ENCODE measurements around the gene FHOD3. TPM values are rescaled to one million over a fixed set of nuclear protein-coding genes. Genes with fewer than 3 reads are reported as not detected.

The FHOD3 gene
- total RNA-seq, 2 donors from 2014 or later, result 2.8 to 3.1 TPM

DNA sequence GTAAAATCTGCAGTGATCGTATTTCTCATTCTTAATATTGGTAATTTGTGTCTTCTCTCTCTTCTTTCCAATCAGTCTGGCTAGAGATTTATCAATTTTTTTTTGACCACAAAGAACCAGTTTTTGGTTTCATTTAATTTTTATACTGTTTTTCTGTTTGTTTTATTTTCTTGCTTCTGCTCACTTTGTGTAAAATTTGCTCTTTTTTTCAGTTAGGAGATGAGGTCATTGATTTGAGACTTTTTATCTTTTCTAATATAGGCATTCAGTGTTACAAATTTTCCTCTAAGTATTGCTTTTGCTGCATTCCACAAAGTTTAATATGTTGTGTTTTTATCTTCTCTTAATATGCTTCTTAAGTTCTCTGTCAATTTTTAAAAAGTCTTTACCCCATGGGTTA lies 370.8 kb downstream of the FHOD3 start:
- TF ChIP-seq, protein P1, sequence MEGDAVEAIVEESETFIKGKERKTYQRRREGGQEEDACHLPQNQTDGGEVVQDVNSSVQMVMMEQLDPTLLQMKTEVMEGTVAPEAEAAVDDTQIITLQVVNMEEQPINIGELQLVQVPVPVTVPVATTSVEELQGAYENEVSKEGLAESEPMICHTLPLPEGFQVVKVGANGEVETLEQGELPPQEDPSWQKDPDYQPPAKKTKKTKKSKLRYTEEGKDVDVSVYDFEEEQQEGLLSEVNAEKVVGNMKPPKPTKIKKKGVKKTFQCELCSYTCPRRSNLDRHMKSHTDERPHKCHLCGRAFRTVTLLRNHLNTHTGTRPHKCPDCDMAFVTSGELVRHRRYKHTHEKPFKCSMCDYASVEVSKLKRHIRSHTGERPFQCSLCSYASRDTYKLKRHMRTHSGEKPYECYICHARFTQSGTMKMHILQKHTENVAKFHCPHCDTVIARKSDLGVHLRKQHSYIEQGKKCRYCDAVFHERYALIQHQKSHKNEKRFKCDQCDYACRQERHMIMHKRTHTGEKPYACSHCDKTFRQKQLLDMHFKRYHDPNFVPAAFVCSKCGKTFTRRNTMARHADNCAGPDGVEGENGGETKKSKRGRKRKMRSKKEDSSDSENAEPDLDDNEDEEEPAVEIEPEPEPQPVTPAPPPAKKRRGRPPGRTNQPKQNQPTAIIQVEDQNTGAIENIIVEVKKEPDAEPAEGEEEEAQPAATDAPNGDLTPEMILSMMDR (conservative IDR thresholded peaks at IDR 0.05), result no peak
- no peaks in the 10 kb centered on the region for H3K9me3 ChIP-seq (ENCODE audit: control insufficient read depth, low read length)
- H3K4me3 ChIP-seq (ENCODE audit: low read length), result no peak overlapping the region
- WGBS, 2 experiments (ENCODE audit: insufficient coverage in 1 of 2, insufficient read length in 1 of 2), result 100% methylated on average over 1 of the region's 1 CpG; no CpG with 5 or more reads in 1 of the 2 experiments
- Mint-ChIP-seq H3K9me3 (no peaks in the 10 kb centered on the region), H3K4me3 (no peak overlapping the region), H3K27me3 (ENCODE audit: insufficient read depth) (no peaks in the 10 kb centered on the region), H3K27ac (no peak overlapping the region), H3K36me3 (ENCODE audit: low read depth) (no peaks in the 10 kb centered on the region), H3K4me1 (no peaks in the 10 kb centered on the region)
- no peaks in the 10 kb centered on the region for H3K36me3 ChIP-seq (ENCODE audit: control insufficient read depth, insufficient read depth, low read length)
- DNase-seq, result no peak
- H3K27me3 ChIP-seq (ENCODE audit: control insufficient read depth, insufficient read depth, low read length, poor library complexity, severe bottlenecking), result no peaks in the 10 kb centered on the region
- H3K4me1 ChIP-seq (ENCODE audit: control insufficient read depth, insufficient read depth, low read length), result no peaks in the 10 kb centered on the region
- H3K9ac ChIP-seq (ENCODE audit: extremely low read depth, low read length, poor library complexity, severe bottlenecking), result no peak overlapping the region
- no peak overlapping the region for H3K27ac ChIP-seq (ENCODE audit: low read depth, low read length)

DNA sequence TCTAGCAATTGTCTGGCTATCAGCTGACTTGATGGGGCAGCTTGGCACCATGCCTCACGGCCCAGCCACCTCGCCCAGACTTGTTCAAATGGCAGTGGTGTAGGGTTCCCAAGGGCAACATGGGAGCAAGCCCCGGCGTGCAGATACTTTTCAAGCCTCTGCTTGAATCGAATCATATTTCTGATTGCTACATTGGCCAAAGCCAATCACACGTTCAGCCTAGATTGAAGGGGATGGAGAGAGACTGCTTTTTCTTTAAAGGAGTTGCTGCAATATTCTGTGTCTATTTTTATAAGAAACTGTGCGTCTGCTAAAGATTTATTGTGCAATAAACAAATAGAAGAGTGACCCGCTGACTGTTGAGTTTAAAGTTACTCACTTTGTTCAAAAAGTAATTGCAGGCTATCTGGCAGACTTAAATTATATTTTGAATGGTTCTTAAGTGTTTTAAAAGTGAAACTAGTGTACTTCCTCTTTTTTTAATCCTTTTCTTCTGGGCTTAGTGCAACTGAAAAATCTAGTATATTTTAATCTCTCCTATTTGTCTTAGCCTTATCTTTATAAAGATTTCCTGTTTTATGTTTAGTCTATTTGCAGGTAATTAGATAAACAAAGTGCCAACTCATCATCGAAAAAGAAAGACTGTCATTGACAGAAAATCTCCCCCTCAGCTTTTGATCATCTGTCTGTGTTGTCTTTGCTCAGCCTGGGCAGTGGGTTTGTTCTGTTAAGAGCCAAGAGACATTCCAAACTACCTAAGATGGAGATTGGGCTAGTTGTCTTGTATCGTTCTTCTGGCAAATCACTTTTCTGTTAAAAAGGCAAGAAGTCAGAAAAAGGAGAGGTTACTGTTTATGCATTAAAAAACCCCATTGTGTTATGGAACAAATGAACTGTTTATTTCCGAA lies 375.2 kb downstream of the FHOD3 start:
- Histone ChIP-seq H3K4me3 (ENCODE audit: low read length) (no peak overlapping the region), H3K4me1 (ENCODE audit: control insufficient read depth, insufficient read depth, low read length) (no peaks in the 10 kb centered on the region), H3K27ac (ENCODE audit: low read depth, low read length) (no peak overlapping the region), H3K27me3 (ENCODE audit: control insufficient read depth, insufficient read depth, low read length, poor library complexity, severe bottlenecking) (no peaks in the 10 kb centered on the region), H3K9ac (ENCODE audit: extremely low read depth, low read length, poor library complexity, severe bottlenecking) (no peak overlapping the region), H3K9me3 (ENCODE audit: control insufficient read depth, low read length) (peaks cover 10% of the 10 kb centered on the region), H3K36me3 (ENCODE audit: control insufficient read depth, insufficient read depth, low read length) (no peaks in the 10 kb centered on the region)
- TF ChIP-seq, protein P1 (conservative IDR thresholded peaks at IDR 0.05), result no peak
- H3K4me3 Mint-ChIP-seq, result no peak overlapping the region
- no peaks in the 10 kb centered on the region for H3K4me1 Mint-ChIP-seq
- H3K27ac Mint-ChIP-seq, result no peak overlapping the region
- 90 to 91% methylated on average over 9 to 11 of the region's 11 CpGs for WGBS, 2 experiments (ENCODE audit: insufficient coverage in 1 of 2, insufficient read length in 1 of 2)
- peaks cover 13% of the 10 kb centered on the region for H3K9me3 Mint-ChIP-seq
- H3K27me3 Mint-ChIP-seq (ENCODE audit: insufficient read depth), result no peaks in the 10 kb centered on the region
- no peak for DNase-seq
- no peaks in the 10 kb centered on the region for H3K36me3 Mint-ChIP-seq (ENCODE audit: low read depth)

- Mint-ChIP-seq H3K27ac (no peak overlapping the region), H3K36me3 (ENCODE audit: low read depth) (no peaks in the 10 kb centered on the region), H3K4me3 (no peak overlapping the region), H3K27me3 (ENCODE audit: insufficient read depth) (no peaks in the 10 kb centered on the region), H3K4me1 (no peaks in the 10 kb centered on the region), H3K9me3 (peaks cover 13% of the 10 kb centered on the region)
- H3K9ac ChIP-seq (ENCODE audit: extremely low read depth, low read length, poor library complexity, severe bottlenecking), result no peak overlapping the region
- H3K9me3 ChIP-seq (ENCODE audit: control insufficient read depth, low read length), result peaks cover 10% of the 10 kb centered on the region
- no peak overlapping the region for H3K27ac ChIP-seq (ENCODE audit: low read depth, low read length)
- DNase-seq, result no peak
- H3K36me3 ChIP-seq (ENCODE audit: control insufficient read depth, insufficient read depth, low read length), result no peaks in the 10 kb centered on the region
- TF ChIP-seq, protein P1 (conservative IDR thresholded peaks at IDR 0.05), result no peak
- H3K27me3 ChIP-seq (ENCODE audit: control insufficient read depth, insufficient read depth, low read length, poor library complexity, severe bottlenecking), result no peaks in the 10 kb centered on the region
- WGBS, 2 experiments (ENCODE audit: insufficient coverage in 1 of 2, insufficient read length in 1 of 2), result 92% methylated on average over 2 of the region's 3 CpGs; no CpG with 5 or more reads in 1 of the 2 experiments
- no peaks in the 10 kb centered on the region for H3K4me1 ChIP-seq (ENCODE audit: control insufficient read depth, insufficient read depth, low read length)
- no peak overlapping the region for H3K4me3 ChIP-seq (ENCODE audit: low read length)
These were observed 375.9 kb downstream of the FHOD3 start for GRCh38 chr18:36673452-36673851.
